DMS 273 treated with DMSO at 0.1 percent for 48 hours (cell line): Measurements from ENCODE around the gene GRM1.

Experiments
- DNase-seq: peaks from one replicate; lab custom pipeline; 2025; lab: John Stamatoyannopoulos, UW

Gene GRM1

DNA sequence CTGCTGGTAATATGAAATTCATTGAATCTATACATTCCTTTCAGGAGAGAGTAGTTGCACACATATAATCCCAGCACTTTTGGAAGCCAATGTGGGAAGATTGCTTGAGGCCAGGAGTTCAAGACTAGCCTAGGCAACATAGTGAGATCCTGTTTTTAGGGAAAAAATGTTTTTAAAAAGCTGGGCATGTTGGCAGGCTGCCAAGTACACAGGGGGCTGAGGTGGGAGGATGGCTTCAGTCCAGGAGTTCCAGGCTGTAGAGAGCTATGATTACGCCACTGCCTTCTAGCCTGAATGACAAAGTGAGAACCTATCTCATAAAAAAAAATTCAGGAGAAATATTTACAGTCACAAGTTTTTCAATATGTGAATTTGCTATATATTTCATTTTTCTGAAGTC lies 71.9 kb downstream of the GRM1 start:
- DNase-seq: no peak

DNA sequence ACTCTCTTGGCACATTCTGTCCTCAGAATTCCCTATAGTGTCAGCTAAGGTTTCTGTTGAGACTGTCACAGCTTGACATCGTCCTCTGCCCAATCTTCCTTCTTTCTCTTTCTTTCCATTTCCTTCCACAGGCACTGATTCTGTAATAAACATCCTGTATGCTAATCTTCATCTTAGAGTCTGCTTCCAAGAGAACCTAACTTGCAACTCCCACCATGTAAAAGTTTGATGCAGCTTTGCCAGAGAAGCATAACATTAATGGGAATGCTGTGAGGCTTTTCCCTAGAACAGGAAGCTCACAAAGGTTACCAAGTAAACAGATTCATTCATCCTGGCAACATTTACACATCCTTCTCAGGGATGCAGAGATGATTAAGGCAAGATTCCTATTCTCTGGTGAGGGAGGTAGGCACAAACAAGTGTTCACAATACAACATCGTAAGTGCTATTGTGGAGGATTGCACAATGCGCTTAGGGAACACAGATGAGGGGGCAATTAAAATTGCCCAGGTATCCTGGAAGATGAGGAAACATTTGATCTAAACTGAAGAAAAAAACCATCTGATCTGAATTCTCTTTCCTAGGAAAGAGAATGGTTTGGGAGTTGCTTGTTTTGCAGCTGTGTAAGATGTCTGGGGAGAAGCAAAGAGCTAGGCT lies 74.7 kb downstream of the GRM1 start:
- no peak for DNase-seq

DNA sequence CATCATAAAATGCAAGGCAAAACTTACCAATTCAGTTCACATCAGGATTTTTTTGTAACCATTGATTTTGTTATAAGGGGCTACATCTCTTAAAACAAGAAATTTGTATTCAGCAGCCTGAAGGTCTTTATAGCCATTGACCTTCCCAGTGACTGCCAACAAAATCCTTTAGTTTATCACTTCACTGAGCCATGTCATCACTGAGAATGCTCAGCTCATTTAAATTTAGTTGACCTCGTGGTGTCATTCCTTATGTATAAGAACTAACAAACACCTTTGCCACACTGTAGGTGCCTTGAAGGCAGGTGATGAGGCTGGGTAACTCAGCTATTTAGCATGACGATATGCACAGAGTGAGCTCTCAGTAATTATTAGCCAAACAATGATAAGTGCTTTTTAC lies 77.7 kb downstream of the GRM1 start:
- DNase-seq: no peak

DNA sequence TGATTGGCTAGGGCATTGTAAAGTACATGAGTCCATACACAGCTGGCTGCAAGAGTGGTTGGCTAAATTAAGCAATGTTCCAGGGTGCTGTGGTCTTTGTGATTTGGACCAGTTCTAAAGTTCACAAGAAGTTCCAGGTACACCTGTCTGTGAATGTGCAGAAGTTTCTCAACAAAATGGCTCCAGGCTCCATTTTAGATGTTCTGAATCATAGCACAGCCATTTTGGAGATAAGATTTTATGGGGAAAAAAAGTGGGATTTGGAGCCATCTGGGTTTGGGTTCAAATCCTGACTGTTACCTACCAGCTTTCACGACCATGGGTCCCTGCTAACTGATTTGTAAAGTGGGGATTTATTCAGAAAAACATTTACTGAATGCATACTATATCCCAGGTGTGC lies 82.1 kb downstream of the GRM1 start:
- no peak for DNase-seq

DNA sequence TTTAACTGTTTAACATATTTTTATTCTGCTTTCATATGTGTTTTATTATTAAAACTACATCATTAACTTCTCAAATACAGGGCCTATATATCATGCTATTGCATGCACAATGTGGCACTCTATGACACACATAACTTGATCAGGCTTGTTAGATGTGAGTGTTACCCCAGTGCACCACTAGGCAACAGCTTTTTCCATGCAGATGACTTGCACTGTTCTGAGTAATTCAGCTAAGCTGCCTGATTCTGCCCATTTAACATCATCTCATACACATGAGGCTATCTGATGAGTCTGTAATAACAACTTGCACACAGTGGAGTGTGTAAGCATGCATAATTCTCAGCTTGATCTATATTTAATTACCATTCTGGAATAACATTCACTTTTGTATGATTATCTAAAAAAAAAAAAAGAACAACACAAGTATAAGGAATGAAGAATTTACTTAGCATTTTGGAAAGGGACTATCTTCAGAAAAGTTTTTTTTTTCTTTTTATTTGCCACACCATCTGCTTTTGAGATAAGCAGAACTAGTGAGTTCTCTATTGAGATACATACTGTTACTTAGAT lies 83.1 kb downstream of the GRM1 start:
- no peak for DNase-seq

DNA sequence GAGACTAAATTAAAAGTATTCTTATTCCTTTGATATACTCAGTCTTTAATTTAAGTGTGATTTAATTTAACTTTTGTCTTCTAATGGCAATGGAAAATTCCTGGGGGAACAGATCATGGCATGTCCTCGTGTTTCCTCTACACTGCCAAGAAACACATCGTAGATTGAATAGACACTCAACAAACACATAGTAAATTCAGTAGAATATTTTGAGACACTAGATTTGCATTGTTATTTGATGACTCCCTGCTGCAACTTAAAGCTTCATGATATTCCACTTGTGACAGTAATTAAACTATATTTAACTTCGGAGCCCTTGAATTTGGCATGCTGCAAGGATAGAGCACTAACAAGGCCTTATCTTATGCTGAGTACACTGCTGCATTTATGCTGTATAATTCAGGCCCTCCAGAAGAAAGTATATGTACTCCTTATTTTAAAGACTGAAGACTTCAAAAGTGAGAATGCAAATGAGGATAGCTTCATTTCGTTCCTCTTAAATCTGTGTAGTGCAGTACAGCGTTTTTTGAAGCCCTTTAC lies 84.3 kb downstream of the GRM1 start:
- DNase-seq: no peak

DNA sequence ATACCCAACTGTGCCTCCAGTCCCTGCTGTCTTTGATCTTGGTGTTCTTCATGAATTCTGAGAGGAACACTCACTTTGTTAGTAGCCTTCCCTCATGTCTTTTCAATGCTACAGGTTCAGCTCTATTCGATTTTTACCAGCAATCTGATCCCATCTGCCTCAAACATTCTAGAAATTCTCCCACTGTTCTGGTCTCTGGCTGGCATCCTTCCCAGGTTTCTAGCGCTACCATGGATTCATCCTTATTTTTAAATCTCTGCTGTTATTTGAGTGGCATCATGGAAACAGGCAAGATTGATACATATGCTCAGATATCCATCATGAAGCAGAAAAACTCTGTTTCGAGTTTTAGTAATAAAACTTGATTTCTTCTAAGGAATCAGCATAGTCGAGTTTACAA lies 94.8 kb downstream of the GRM1 start:
- DNase-seq: no peak

DNA sequence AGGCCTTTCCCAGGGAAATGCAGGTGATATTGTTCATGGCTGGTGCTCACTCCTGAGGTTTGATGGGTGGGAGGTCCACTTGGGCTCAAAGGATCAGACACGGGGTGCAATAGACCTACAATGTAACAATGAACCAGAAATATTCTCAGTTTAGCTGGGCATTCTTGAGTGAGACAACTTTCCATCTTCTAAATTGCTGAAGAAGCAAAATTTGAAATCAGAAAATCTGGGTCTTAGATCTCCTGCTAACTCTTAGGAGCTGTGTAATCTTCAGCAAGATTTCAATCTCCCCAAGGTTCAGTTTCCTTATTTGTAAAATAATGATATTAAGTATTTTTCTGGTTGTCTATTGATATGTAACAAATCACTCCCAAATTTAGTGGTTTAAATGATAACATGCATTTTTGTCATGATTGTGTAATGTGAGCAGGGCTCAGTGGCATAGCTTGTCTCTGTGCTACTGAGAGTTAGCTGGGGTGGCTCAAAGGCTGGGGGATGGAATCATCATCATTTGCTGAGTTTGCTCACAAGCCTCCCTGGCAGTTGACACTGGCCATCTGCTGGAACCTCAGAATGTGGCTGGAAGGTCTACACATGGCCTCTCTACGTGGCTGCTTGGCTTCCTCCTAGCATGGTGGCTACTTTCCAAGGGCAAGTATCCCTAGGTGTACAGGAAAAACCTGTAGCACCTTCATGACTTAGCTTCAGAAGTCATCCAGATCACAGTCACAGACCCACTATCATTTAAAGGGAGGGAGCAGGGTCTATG lies 98.8 kb downstream of the GRM1 start:
- no peak for DNase-seq

DNA sequence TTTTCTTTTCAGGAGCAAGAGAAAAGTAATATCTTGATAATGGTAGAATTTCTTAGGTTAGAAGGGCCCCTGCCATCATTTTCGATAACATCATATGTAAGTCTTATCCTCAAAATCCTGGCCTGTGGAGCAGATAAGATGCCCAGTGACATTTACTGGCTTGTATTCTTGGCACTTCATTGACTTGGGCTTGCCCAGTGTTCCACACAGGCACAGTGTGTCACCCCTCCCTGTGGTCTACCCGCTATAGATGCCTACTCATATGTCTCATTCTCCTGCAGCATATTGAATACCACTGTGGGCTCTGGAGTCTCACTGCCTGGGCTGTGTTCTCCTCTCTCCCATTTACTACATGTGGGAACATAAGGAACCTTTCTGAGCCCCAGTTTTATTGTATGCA lies 105.0 kb downstream of the GRM1 start:
- no peak for DNase-seq

DNA sequence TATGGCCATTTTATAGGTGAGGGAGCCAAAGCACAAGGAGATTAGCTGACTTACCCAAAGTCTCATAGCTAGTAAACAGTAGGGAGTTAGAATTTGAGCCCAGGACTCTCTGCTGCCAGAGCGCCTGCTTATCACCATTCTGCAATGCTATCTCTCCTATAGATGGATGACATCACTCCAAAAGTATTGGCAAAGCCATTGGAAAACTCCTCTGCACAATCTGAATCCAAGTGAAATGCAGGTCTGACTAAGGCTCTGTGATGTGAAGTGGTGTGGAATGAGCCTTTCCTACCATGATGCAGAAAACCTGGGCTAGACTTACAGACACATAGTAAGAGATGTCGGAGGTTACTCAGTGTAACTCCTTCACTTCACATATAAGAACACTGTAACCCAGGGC lies 106.3 kb downstream of the GRM1 start:
- DNase-seq: no peak

DNA sequence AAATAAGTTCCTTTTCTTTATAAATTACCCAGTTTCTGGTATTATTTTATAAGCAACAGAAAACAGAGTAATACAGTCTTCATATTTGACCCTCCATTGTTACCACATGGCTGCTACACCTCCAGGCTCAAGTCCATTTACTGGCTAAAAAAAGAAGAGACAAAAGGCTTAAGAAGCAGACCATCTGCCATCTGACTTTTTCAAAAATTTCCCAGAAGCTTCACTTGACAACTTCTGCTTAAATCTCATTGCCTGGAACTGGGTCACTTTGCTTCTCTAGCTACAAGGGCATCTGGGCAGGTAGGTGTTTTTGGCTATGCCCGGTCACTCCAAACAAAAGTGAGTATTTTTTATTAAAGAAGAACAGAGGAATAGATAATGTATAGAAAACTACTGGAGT lies 118.0 kb downstream of the GRM1 start:
- DNase-seq: no peak

DNA sequence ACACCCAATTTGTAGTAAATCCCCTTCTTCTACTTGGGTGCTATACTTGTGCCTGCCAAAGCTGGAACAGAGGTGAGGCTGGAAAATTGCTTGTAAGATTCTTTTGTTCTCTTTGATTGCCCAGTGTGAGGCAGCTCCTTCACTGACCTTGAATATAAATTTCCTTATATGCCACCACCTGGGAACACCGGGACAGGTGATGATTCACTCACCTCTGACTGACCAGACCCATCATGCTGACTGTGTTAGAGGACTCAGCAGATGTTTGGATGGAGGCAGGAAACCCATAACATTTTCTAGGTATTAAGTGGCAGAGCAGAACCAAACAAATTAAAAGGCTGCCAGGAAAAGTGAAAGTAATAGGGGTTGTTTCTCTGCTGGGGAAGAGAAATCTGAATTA lies 120.9 kb downstream of the GRM1 start:
- DNase-seq: no peak

DNA sequence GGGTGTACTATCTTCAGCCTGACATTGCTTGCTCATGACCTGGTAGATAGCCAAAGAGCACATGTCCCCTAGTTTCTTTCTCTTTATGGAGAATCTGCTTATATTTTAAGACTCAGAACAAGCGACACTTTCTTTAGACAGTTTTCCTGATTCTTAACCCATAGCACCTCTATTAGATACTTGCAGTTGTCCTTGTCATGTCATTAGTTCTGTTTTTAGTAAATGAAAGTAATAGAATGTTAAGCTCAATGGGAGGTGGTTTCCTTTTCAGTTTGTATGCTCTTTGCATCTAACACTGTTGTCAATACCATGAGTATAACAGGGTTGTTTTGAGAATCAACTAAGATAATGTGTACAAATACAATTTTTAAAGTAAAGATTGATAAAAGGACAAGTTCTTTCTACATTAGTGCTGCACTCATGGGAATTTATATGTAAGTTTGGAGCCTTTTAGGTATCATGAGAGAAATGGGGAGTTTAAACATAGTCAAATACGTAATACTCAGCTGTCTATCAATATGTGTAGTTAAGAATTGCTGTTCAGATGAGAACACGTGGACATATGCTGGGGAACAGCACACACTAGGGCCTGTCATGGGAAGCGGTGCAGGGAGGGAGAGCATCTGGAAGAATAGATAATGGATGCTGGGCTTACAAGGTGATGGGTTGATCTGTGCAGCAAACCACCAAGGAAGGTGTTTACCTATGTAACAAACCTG lies 124.3 kb downstream of the GRM1 start:
- DNase-seq: no peak

DNA sequence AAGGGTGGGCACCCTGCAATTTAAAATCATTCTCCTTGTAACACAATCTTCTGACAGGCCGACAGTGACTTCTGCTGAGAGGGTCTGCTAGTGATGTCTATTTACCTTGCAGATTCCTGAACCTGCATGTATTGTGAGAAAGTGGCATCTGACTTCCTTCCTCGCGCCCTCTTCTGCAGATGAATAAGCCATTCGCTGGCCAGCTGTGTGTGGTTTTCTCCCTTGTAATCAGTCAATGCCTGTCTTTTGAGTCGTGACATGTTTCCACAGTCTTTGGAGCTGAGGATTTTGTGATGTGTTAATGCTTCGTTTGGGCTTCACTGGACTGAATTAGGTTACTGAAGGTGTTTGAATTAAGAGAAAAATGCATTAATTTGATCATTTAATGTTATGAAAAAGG lies 125.3 kb downstream of the GRM1 start:
- no peak for DNase-seq

DNA sequence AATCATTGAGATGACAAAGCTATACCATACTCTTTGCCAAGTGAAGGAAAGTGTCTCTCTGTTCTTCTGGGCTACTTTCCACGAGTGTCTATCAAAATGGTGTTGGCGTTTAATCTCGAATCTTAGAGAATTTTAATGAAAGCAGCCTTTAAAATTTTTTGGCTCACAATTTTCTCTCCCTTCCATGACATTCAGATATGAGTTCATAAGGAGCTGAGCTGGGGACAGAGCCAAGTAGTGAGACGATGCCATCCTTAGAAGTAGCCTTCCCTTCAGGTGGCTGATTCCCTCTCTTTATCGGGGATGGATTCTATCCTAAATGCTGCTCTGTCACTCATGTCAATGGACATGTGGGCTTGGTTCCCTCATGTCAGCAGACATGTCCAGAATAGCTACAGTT lies 132.8 kb downstream of the GRM1 start:
- no peak for DNase-seq

DNA sequence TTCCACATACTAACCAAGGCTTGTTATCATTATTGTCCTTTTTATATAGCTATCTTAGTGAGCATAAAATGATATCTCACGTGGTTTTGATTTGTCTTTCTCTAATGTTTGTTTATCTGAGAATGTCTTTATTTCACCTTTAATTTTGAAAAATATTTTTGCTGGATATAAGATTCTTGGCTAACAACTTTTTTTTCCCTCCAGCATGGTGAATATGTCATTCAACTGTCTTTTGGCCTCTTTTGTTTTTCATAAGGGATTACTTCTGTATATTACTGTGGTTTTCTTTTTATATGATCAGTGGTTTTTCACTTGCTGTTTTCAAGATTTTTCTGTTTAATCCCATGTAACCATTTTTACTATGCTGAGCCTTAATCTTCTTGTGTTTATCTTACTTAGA lies 141.0 kb downstream of the GRM1 start:
- DNase-seq: no peak

DNA sequence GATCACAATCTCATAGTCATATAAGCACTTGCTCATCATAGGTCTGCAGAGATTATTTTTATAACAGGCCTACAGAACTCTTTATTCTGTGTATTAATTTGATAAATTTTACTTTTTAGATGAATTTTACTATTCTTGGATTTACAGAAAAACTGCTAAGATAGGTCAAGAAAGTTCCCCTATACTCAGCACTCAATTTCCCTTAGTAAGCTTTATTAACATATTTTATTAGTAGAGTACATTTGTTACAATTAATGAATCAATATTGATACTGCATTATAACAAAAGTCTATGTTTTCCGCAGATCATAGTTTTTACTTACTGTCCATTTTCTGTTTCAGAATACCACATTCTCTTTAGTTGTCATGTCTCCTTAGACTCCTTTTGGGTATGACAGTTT lies 148.9 kb downstream of the GRM1 start:
- no peak for DNase-seq

DNA sequence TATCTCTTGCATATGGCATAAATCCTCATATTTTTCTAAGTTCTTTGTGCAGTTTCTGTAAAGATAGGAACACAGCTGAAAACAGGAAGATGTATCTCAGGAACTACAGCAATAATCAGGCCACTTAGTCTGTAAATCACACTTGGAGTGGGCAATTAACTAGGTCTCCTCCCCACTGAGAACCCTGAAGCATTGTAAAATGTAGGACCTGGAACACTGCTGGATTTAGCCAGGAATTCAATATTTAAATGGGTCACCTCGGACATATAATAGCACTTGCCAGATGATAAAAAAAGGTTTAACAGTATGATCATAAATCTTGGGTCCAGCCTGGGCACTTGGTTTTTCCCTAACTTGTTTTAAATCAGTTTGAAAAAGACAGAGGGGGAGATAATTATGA lies 155.0 kb downstream of the GRM1 start:
- no peak for DNase-seq

DNA sequence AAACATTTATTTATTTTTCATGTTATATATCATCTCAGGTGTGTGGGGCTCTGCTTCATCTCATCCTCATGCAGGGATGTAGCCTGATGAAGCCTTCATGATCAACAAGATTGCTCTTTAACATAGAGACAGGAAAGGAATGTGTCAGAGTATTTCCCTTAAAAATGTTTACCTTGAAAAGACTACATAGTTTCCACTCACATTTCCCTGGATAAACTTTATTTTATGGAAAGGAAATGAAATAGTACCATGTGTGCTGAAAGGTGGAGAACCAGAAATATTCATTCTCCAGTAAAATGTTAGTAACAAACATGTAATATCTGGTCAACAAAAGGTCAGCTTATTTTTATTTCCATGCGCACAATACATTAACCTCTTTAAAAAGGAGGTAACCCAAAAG lies 155.8 kb downstream of the GRM1 start:
- DNase-seq: no peak

DNA sequence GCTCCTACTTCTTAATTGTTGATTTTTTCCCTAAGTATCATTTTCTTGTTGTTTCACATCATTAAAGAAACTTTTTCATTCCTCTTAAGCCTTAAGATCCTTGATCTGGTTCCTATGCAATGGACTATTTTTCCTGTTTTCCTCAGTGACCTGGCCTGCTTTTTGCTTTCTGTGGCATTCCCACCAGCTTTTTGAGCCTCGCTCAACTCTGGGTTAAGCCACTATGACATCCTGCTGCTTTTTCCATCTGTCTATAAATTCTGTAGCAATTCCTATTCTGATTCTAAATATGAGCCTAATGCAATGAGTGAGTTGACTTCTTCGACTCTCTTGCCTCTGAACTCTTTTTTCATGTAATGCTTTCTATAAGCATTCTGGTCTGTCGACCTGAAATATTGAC lies 160.3 kb downstream of the GRM1 start:
- no peak for DNase-seq

DNA sequence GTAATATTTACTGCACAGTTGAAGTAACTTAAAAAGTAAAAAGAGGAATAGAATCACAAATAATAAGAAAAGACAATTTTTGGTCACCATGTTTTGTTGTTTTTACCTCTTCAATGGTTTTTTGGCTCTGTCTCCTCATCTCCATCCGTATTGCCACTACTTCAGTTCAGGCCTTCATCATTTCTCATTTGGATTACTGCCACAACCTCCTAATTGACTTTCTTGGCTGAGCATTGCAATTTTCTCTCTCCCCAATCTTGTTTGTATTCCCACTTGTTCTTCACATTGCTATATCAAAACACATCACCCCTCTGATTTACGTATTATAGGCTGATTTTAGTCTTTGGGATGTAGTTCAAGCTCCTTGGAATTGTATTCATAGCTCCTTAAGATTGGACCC lies 161.7 kb downstream of the GRM1 start:
- DNase-seq: no peak

DNA sequence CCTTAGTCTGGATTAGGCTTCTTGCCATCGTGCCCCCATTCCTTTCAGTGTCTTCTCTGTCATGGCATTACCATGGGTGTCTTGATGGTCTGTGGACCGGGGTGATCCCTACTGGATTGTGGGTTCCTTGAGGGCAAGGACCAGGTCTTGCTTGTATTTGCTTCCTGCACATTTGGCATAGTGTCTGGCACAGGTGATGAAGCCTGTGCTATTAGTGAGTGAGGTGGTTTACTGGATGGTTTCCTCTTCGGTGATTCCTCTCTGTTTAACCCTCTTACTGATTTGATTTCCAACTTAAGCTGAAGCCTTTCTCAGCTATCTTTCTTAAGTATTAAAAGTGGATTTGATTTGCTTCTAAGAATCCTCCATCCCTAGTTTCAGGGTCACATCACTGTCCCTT lies 162.3 kb downstream of the GRM1 start:
- no peak for DNase-seq

DNA sequence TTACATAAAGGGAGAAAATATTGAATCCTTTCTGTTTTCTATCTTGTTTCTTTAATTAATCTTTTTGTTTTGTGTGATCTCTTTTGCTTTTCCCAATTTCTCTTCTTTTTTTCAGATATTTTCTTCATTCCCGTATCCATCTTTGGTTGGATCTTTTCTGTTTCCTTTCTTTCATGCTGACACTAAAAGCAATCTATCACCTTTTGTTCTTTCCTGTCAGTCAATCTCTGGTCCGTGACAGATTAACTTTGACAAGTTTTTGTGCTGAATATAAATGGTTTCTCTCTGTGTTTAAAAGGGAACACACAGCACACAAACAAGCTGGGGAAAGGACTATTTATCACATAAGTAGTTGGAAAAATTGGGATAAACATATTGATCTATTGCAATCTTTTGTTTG lies 162.8 kb downstream of the GRM1 start:
- no peak for DNase-seq
